Mesendoderm (in vitro differentiated cells): ENCODE results near the gene SLC44A4.

Experiments
- DNase-seq: peaks from one replicate; pipeline ENCODE4 v3.0.0; 2013
- H2AK5ac ChIP-seq: 2 replicates; pipeline ENCODE4 v1.6.1; 2013; ENCODE audit warnings: low read length, inconsistent platforms
- H2BK120ac ChIP-seq: 2 replicates; pipeline ENCODE4 v1.6.1; 2013; ENCODE audit warnings: low read depth, mild to moderate bottlenecking, low read length, moderate library complexity, mixed read lengths
- H2BK15ac ChIP-seq: replicated peaks from 2 replicates; pipeline ENCODE4 v1.6.1; 2013; ENCODE audit warnings: low read depth, mild to moderate bottlenecking, moderate library complexity
- H2BK5ac ChIP-seq: 2 replicates; pipeline ENCODE4 v1.6.1; 2013; ENCODE audit warnings: low read length, inconsistent platforms
- H3K18ac ChIP-seq: 2 replicates; pipeline ENCODE4 v1.6.1; 2013; ENCODE audit warnings: mild to moderate bottlenecking, low read length, mixed read lengths
- H3K23ac ChIP-seq: one replicate; pipeline ENCODE4 v1.6.1; 2013; ENCODE audit warnings: low read length
- H3K27ac ChIP-seq: 2 replicates; pipeline ENCODE4 v1.5.1; 2013; ENCODE audit warnings: low read depth, mild to moderate bottlenecking, inconsistent platforms, low read length, moderate library complexity
- H3K27me3 ChIP-seq: 2 replicates; pipeline ENCODE4 v1.6.1; 2013; ENCODE audit warnings: low read length, control low read depth, mild to moderate bottlenecking, inconsistent platforms; ENCODE audit not compliant: insufficient read depth, poor library complexity
- H3K36me3 ChIP-seq: 2 replicates; pipeline ENCODE4 v1.6.1; 2013; ENCODE audit warnings: low read length, inconsistent platforms; ENCODE audit not compliant: control insufficient read depth, insufficient read depth
- H3K4ac ChIP-seq: one replicate; pipeline ENCODE4 v1.6.1; 2013; ENCODE audit warnings: low read depth, mild to moderate bottlenecking, low read length, moderate library complexity
- H3K4me1 ChIP-seq: 2 replicates; pipeline ENCODE4 v1.6.1; 2013; ENCODE audit warnings: low read depth, low read length, inconsistent platforms; ENCODE audit not compliant: control insufficient read depth
- H3K4me2 ChIP-seq: 2 replicates; pipeline ENCODE4 v1.6.1; 2013; ENCODE audit warnings: low read length
- H3K4me3 ChIP-seq: 2 replicates; pipeline ENCODE4 v1.5.1; 2013; ENCODE audit warnings: mild to moderate bottlenecking, low read length
- H3K56ac ChIP-seq: one replicate; pipeline ENCODE4 v1.6.1; 2013; ENCODE audit warnings: low read length
- H3K79me1 ChIP-seq: 2 replicates; pipeline ENCODE4 v1.6.1; 2013; ENCODE audit warnings: low read length, inconsistent platforms
- H3K79me2 ChIP-seq: 2 replicates; pipeline ENCODE4 v1.6.1; 2013; ENCODE audit warnings: mild to moderate bottlenecking, low read length; ENCODE audit not compliant: control insufficient read depth, insufficient read depth
- H3K9ac ChIP-seq: 2 replicates; pipeline ENCODE4 v1.6.1; 2013; ENCODE audit warnings: low read length, inconsistent platforms
- H4K5ac ChIP-seq: one replicate; pipeline ENCODE4 v1.6.1; 2013; ENCODE audit warnings: low read length
- H4K8ac ChIP-seq: one replicate; pipeline ENCODE4 v1.6.1; 2013; ENCODE audit warnings: low read depth, mild to moderate bottlenecking, control low read depth, low read length, moderate library complexity
- WGBS: extraction: QIAGEN DNeasy Blood & Tissue Kit; methylation state at CpG from one replicate; pipeline ENCODE4 v1.1.7; 2013; ENCODE audit warnings: low lambda C conversion rate, missing lambda C conversion rate; ENCODE audit not compliant: insufficient coverage; ENCODE audit errors: extremely low coverage; 5-methylcytosine and 5-hydroxymethylcytosine counted together

The SLC44A4 gene

DNA sequence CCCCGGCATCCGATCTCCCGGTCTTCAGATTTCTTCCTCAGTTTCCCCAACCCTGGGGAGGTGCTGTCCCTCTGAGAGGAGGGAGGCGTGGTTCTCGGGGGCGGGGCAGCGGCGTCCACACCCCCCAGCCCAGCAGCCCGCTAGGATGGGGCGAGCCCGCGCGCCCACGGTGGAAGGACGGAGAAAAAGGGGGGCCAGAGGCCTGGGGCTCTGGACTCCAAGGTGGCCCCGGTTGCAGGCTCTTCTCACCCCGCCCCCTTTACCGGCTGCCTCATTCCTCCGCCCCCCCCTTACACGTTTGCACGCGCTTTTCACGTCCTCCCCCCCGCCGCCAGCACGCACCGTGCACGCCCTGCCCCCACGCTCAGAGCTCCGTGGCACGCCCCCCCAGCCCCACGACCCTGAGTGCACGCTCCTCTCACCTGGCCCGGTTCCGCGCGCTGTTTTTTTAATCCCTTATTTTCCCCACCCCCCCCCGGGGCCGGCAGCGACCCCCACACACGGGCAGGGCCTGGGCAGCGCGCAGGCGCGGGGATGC is 22.7 kb upstream of the SLC44A4 start:
- Histone ChIP-seq H3K4me1 (no peaks in the 10 kb centered on the region), H4K8ac (peak overlapping the region; percentile 98), H3K79me1 (peaks cover 4% of the 10 kb centered on the region), H3K4ac (peak overlapping the region; percentile 77), H3K27me3 (no peaks in the 10 kb centered on the region), H3K4me3 (peak overlapping the region; percentile 36), H2BK15ac (no peak overlapping the region), H2BK5ac (no peak overlapping the region), H3K4me2 (peak overlapping the region; percentile 27), H3K18ac (peak overlapping the region; percentile 99), H3K56ac (peak overlapping the region; percentile 90), H3K27ac (peak overlapping the region; percentile 34), H3K23ac (no peak overlapping the region), H4K5ac (no peak overlapping the region), H2AK5ac (no peak overlapping the region), H3K36me3 (no peaks in the 10 kb centered on the region), H2BK120ac (peak overlapping the region; percentile 70), H3K79me2 (peaks cover 4% of the 10 kb centered on the region), H3K9ac (peak overlapping the region; percentile 53)
- DNase-seq, result no peak
- WGBS, result no CpG with 5 or more reads among the region's 45 CpGs

DNA sequence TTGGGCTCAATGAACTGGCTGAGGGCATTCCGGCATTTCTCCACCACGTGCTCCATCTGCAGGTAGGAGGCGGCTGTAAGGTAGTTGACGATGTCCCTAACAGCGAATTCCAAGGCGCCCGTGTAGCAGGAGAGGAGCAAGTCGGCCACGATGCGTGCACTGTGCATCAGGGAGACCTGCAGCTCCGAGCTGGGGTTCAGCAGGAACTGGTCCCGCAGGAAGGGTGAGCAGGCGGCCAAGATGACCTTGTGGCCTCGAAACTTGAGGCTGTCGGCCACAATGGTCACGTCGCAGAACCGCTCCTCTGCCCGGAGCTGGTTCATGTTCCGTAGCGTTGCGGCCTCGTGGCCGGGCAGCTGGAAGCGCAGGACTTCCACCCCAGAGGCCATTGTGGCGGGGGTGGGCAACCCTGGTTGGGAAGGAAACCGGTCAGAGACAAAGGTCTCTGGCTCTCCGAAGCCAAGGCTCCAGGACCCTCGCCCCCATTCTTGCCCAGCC is 22.2 kb upstream of the SLC44A4 start:
- H3K18ac ChIP-seq, result no peak overlapping the region
- H3K4me2 ChIP-seq, result peak overlapping the region; percentile 27
- H3K4me1 ChIP-seq, result no peaks in the 10 kb centered on the region
- no peak overlapping the region for H2BK5ac ChIP-seq
- H3K79me2 ChIP-seq, result peaks cover 4% of the 10 kb centered on the region
- H3K23ac ChIP-seq, result no peak overlapping the region
- peak overlapping the region; percentile 90 for H3K56ac ChIP-seq
- H2AK5ac ChIP-seq, result no peak overlapping the region
- no peak overlapping the region for H3K4ac ChIP-seq
- no peak overlapping the region for H3K4me3 ChIP-seq
- no peaks in the 10 kb centered on the region for H3K36me3 ChIP-seq
- no peaks in the 10 kb centered on the region for H3K27me3 ChIP-seq
- DNase-seq, result peak; percentile 66
- peak overlapping the region; percentile 53 for H3K9ac ChIP-seq
- no peak overlapping the region for H3K27ac ChIP-seq
- H2BK120ac ChIP-seq, result no peak overlapping the region
- H4K8ac ChIP-seq, result no peak overlapping the region
- WGBS, result no CpG with 5 or more reads among the region's 29 CpGs
- no peak overlapping the region for H4K5ac ChIP-seq
- no peak overlapping the region for H2BK15ac ChIP-seq
- peaks cover 4% of the 10 kb centered on the region for H3K79me1 ChIP-seq

DNA sequence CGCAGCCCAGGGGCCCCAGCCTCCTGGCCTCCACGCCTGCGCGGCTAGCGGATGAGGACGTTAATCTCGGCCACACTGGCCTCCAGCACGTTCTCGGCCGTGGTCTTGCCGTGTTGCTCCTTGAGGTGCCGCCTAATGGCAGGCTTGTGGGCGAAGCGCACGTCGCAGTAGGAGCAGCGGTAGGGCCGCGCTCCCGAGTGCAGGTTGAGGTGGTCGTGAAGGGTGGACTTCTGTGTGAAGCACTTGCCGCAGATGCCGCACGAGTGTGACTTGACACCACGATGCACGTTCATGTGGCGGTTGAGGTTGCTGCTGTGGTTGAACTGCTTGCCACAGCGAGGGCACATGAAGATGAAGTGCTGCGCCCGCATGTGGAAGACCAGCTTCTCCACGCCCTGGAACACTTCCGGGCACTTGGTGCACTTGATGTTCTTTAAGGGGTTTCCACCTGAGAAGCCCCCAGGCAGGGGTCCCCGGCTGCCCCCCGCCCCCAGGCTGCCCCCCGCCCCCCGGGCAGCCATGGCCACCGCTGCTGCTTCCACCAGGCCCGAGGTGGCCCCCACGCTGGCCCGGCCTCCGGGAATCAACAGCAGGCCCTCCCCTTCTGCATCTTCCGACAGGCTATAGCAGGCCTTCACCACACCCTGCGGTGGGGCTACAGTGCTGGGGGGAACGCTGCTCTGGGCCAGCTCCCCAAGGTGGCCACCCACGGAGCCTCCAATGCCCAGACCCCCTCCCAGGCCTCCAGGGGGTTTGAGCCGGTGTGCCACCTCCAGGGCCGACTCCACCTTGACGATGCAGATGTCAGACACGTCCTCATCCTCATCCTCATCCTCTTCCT is 21.3 kb upstream of the SLC44A4 start:
- H4K5ac ChIP-seq, result no peak overlapping the region
- H3K18ac ChIP-seq, result no peak overlapping the region
- H3K79me1 ChIP-seq, result peaks cover 4% of the 10 kb centered on the region
- H2BK5ac ChIP-seq, result no peak overlapping the region
- no peak for DNase-seq
- no peak overlapping the region for H3K4me2 ChIP-seq
- H3K23ac ChIP-seq, result no peak overlapping the region
- no peaks in the 10 kb centered on the region for H3K4me1 ChIP-seq
- H3K4ac ChIP-seq, result no peak overlapping the region
- no CpG with 5 or more reads among the region's 49 CpGs for WGBS
- peaks cover 4% of the 10 kb centered on the region for H3K79me2 ChIP-seq
- no peak overlapping the region for H2BK120ac ChIP-seq
- H3K36me3 ChIP-seq, result no peaks in the 10 kb centered on the region
- no peak overlapping the region for H3K27ac ChIP-seq
- H2AK5ac ChIP-seq, result no peak overlapping the region
- H2BK15ac ChIP-seq, result no peak overlapping the region
- H3K9ac ChIP-seq, result no peak overlapping the region
- H3K4me3 ChIP-seq, result no peak overlapping the region
- H4K8ac ChIP-seq, result no peak overlapping the region
- no peaks in the 10 kb centered on the region for H3K27me3 ChIP-seq
- H3K56ac ChIP-seq, result no peak overlapping the region

DNA sequence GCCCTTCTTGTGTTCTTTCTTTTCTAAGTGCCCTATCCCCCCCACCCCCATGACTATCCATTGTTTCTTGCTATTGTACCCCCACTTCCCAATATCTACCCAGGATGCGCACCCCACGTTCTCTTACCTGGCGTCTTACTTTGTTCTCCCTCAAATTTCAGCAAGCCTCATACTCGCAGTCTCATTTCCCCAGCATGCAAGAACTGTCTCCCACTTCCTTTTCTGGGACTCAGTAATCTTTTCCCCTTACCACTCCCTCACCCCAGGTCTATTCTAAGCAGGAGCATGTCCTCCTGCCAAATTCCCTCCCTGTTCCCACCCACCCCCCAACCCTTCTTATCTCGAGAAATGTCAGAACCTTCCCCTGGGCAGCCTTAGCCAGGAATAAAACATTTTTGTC is 20.4 kb upstream of the SLC44A4 start:
- no peak overlapping the region for H2BK15ac ChIP-seq
- H2BK5ac ChIP-seq, result no peak overlapping the region
- no peak overlapping the region for H4K8ac ChIP-seq
- H3K79me2 ChIP-seq, result peaks cover 4% of the 10 kb centered on the region
- no peak overlapping the region for H3K18ac ChIP-seq
- no peak overlapping the region for H3K4me2 ChIP-seq
- peaks cover 4% of the 10 kb centered on the region for H3K79me1 ChIP-seq
- no peak overlapping the region for H3K4me3 ChIP-seq
- H3K27ac ChIP-seq, result no peak overlapping the region
- H3K4ac ChIP-seq, result no peak overlapping the region
- H2AK5ac ChIP-seq, result no peak overlapping the region
- H3K36me3 ChIP-seq, result no peaks in the 10 kb centered on the region
- no peak overlapping the region for H3K9ac ChIP-seq
- DNase-seq, result no peak
- H3K27me3 ChIP-seq, result no peaks in the 10 kb centered on the region
- no peak overlapping the region for H3K56ac ChIP-seq
- H2BK120ac ChIP-seq, result no peak overlapping the region
- WGBS, result no CpG with 5 or more reads among the region's 5 CpGs
- no peak overlapping the region for H3K23ac ChIP-seq
- no peak overlapping the region for H4K5ac ChIP-seq
- H3K4me1 ChIP-seq, result no peaks in the 10 kb centered on the region

DNA sequence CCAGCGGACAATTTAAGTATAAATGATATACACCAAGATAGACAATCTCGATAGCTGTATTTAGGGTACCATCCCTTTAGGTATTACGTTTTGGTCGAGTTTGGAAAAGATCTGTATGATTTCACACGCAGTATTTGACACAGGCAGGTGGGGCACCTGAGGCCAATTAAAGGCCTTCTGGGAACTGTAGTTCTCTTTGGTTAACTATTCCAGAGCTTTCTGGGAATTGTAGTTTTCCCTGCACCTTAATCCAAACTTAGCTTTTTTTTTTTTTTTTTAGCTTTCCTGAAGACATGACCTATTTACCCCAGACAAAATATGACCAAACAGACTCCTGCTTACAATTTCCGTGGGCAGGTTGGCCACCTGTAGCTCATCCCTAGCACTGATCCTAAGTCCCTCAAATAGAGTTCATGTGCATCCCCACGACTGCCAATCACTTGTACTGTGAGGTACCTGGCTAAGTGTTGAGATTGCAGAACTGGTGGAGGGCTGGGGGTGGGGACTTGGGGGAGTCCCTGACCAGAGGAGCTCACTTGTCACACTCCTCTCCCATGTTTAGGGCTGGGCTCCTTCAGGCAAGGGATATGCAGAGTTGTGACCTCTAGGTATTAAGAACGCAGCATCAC is 19.7 kb upstream of the SLC44A4 start:
- Histone ChIP-seq H3K23ac (no peak overlapping the region), H3K79me1 (peaks cover 4% of the 10 kb centered on the region), H3K4me1 (no peaks in the 10 kb centered on the region), H3K36me3 (no peaks in the 10 kb centered on the region), H2BK120ac (no peak overlapping the region), H3K4ac (no peak overlapping the region), H4K8ac (no peak overlapping the region), H3K27ac (no peak overlapping the region), H3K4me2 (peak overlapping the region; percentile 100), H3K56ac (peak overlapping the region; percentile 91), H2BK5ac (no peak overlapping the region), H2BK15ac (no peak overlapping the region), H3K18ac (no peak overlapping the region), H3K4me3 (peak overlapping the region; percentile 85), H2AK5ac (no peak overlapping the region), H3K27me3 (no peaks in the 10 kb centered on the region), H3K9ac (peak overlapping the region; percentile 83), H3K79me2 (peaks cover 4% of the 10 kb centered on the region), H4K5ac (no peak overlapping the region)
- peak; percentile 76 for DNase-seq
- WGBS, result no CpG with 5 or more reads among the region's 8 CpGs
